Neural crest cell (in vitro differentiated cells): ENCODE data around the gene AADAC. TPM values are rescaled to one million over a fixed set of nuclear protein-coding genes. Genes with fewer than 3 reads are reported as not detected.
"Not testable (repeated sequence)": the region's sequence is repeated elsewhere in the genome, so short reads cannot be mapped to it uniquely, and the experiment has no call there.

Source experiments
- DNase-seq: peaks from one replicate; pipeline ENCODE4 v3.0.0; 2021; ENCODE audit warnings: low read depth, mixed read lengths, low spot score
- H3K27ac Mint-ChIP-seq: one replicate; pipeline ENCODE4 v1.8.0; 2021; ENCODE audit warnings: mild to moderate bottlenecking, mixed read lengths; ENCODE audit not compliant: unreplicated experiment
- H3K27me3 Mint-ChIP-seq: 2 replicates; pipeline ENCODE4 v1.8.0; 2021; ENCODE audit warnings: low read depth, mild to moderate bottlenecking, mixed read lengths
- H3K36me3 Mint-ChIP-seq: 2 replicates; pipeline ENCODE4 v1.8.0; 2021; ENCODE audit warnings: low read depth, mild to moderate bottlenecking, mixed read lengths
- H3K4me1 Mint-ChIP-seq: 2 replicates; pipeline ENCODE4 v1.8.0; 2021; ENCODE audit warnings: mixed read lengths
- H3K4me3 Mint-ChIP-seq: one replicate; pipeline ENCODE4 v1.8.0; 2021; ENCODE audit warnings: mild to moderate bottlenecking, mixed read lengths
- H3K9me3 Mint-ChIP-seq: 2 replicates; pipeline ENCODE4 v1.8.0; 2021; ENCODE audit warnings: mixed read lengths
- total RNA-seq: library from RNA; stranded (reverse); gene quantifications from 2 replicates; pipeline ENCODE4 v1.2.1, GENCODE V29; 2021
- TF ChIP-seq, protein P1 (sequence below): fragments of 200-600 bp; sonication (generic); conservative IDR thresholded peaks from 2 replicates; pipeline ENCODE4 v1.5.0; 2021; ENCODE audit warnings: antibody characterized with exemption, mild to moderate bottlenecking

The AADAC gene
- total RNA-seq, 1 donor from 2014 or later: not detected

DNA sequence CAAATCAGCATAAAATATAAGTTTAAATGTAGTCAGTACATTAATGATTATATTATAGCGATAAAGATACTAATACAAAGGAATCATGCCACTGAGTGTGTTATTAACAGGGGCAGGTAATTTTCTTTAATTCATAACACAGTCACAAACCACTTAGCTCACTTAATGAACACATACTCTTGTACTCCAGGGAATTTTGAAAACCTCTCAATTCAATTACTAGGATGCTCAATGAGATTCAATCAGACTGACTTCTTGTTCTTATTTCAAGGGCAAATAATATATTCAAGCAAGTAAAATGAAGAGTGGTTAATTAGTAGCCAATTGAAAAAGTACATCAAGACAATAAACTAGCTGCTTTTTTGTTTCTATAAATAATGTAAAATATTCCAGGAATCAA is 53.8 kb downstream of the AADAC start:
- Mint-ChIP-seq H3K4me3 (no peak overlapping the region), H3K27me3 (no peaks in the 10 kb centered on the region), H3K4me1 (peaks cover 23% of the 10 kb centered on the region), H3K36me3 (no peaks in the 10 kb centered on the region), H3K9me3 (no peaks in the 10 kb centered on the region), H3K27ac (no peak overlapping the region)
- TF ChIP-seq, protein P1, sequence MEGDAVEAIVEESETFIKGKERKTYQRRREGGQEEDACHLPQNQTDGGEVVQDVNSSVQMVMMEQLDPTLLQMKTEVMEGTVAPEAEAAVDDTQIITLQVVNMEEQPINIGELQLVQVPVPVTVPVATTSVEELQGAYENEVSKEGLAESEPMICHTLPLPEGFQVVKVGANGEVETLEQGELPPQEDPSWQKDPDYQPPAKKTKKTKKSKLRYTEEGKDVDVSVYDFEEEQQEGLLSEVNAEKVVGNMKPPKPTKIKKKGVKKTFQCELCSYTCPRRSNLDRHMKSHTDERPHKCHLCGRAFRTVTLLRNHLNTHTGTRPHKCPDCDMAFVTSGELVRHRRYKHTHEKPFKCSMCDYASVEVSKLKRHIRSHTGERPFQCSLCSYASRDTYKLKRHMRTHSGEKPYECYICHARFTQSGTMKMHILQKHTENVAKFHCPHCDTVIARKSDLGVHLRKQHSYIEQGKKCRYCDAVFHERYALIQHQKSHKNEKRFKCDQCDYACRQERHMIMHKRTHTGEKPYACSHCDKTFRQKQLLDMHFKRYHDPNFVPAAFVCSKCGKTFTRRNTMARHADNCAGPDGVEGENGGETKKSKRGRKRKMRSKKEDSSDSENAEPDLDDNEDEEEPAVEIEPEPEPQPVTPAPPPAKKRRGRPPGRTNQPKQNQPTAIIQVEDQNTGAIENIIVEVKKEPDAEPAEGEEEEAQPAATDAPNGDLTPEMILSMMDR: no peak
- DNase-seq: no peak

DNA sequence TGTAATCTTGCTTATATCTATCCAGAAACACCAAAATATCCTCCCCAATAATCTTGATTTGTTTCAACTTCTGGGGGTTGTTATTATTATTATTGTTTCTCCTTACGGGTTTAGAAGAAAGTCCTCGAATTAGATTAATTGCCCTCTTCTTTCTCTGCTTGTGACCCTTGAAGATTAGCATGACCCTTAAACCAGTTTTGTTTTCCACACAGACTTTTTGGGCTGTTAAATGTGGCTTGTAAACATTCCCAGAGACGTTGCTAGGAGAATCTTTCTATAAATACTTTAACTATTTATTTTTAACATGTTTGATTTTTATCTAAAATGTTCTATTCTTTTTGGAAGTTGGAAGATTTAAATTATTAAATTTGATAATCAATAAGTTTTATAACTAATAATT is 55.3 kb downstream of the AADAC start:
- Mint-ChIP-seq H3K4me3 (no peak overlapping the region), H3K4me1 (peaks cover 23% of the 10 kb centered on the region), H3K36me3 (no peaks in the 10 kb centered on the region), H3K27ac (no peak overlapping the region), H3K9me3 (no peaks in the 10 kb centered on the region), H3K27me3 (no peaks in the 10 kb centered on the region)
- no peak for DNase-seq
- TF ChIP-seq, protein P1: no peak

GRCh38 chr3:151871639-151872468 is 57.9 kb downstream of the AADAC start:
- TF ChIP-seq, protein P1: no peak

DNA sequence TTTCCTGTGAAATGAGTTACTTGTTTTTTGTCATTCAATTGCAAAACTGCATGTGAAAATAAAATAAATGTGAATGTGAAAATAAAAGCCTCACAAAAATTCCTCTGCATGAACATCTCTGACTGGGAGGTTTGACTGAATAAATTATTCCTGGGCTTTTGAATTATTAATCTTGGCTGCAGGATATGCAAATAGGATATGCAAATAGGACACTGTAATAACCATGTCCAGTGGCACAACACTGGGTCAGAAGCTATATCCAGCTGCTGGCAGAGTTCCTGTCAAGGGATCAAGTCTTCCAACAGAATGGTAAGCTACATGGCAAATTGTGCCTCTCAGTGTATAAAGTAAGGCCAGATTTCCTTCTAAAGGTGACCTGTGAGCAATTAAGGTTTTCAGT is 59.5 kb downstream of the AADAC start, which contains the start of gene SUCNR1:
SUCNR1 (plus strand) TSS at position 246 of the 400 bp plus-strand sequence. CDS start 6,250 bp downstream, outside the sequence.
- no peak for DNase-seq
- H3K9me3 Mint-ChIP-seq: no peaks in the 10 kb centered on the region
- no peak within 1 kb of the TSS for H3K27ac Mint-ChIP-seq
- no peak within 1 kb of the TSS for H3K4me3 Mint-ChIP-seq
- no peaks in the 10 kb centered on the region for H3K27me3 Mint-ChIP-seq
- H3K36me3 Mint-ChIP-seq: no peaks in the 10 kb centered on the region
- TF ChIP-seq, protein P1: no peak
- peaks cover 12% of the 10 kb centered on the region for H3K4me1 Mint-ChIP-seq

More at GRCh38 chr3:151871639-151872468, 57.9 kb downstream of the AADAC start:
- no peak overlapping the region for H3K4me3 Mint-ChIP-seq
- H3K4me1 Mint-ChIP-seq: peaks cover 17% of the 10 kb centered on the region
- H3K36me3 Mint-ChIP-seq: no peaks in the 10 kb centered on the region
- H3K27ac Mint-ChIP-seq: peak overlapping the region; percentile 95
- DNase-seq: no peak
- H3K27me3 Mint-ChIP-seq: no peaks in the 10 kb centered on the region
- no peaks in the 10 kb centered on the region for H3K9me3 Mint-ChIP-seq

- not testable (repeated sequence) for H3K27me3 Mint-ChIP-seq, H3K4me3 Mint-ChIP-seq, DNase-seq, H3K36me3 Mint-ChIP-seq, H3K9me3 Mint-ChIP-seq, H3K4me1 Mint-ChIP-seq, H3K27ac Mint-ChIP-seq
Measured at GRCh38 chr3:151874079-151874478, 60.2 kb downstream of the AADAC start.

- Mint-ChIP-seq H3K4me3 (no peak overlapping the region), H3K36me3 (no peaks in the 10 kb centered on the region), H3K27ac (no peak overlapping the region), H3K9me3 (no peaks in the 10 kb centered on the region), H3K27me3 (no peaks in the 10 kb centered on the region), H3K4me1 (peaks cover 6% of the 10 kb centered on the region)
- DNase-seq: no peak
- TF ChIP-seq, protein P1: no peak
Measured at GRCh38 chr3:151875759-151876158, 61.8 kb downstream of the AADAC start.
